Stomach (tissue), 9 donors: Measurements from ENCODE around the gene RBFOX1. TPM values are rescaled to one million over a fixed set of nuclear protein-coding genes. Genes with fewer than 3 reads are reported as not detected.

ENCODE experiments used
- DNase-seq, 2 donors: peaks; one replicate each; pipeline versions ENCODE4 v3.0.0 to v3.0.0-alpha.2; 2013 to 2019
- H3K27ac ChIP-seq, 5 donors: fragments of 200-600 bp in 4 of 5; sonication (generic) in 4 of 5; one replicate each; pipeline ENCODE4 v1.5.1; 2013 to 2019; ENCODE audit warnings: mild to moderate bottlenecking in 1 of 5, moderate library complexity in 1 of 5
- H3K27me3 ChIP-seq, 3 donors: fragments of 200-600 bp; sonication (generic); one replicate each; pipeline ENCODE4 v1.5.1; 2017 to 2019; ENCODE audit warnings: mixed run types in 1 of 3
- H3K36me3 ChIP-seq, 4 donors: fragments of 200-600 bp; sonication (generic); 1 replicate in 3 of 4; 2 replicates in 1 of 4; pipeline ENCODE4 v1.5.1; 2016 to 2019
- H3K4me1 ChIP-seq, 4 donors: fragments of 200-600 bp; sonication (generic); one replicate each; pipeline ENCODE4 v1.5.1; 2016 to 2019
- H3K4me3 ChIP-seq, 4 donors: fragments of 200-600 bp; sonication (generic) in 3 of 4; one replicate each; pipeline ENCODE4 v1.5.1; 2016 to 2019; ENCODE audit warnings: mild to moderate bottlenecking in 1 of 4
- H3K9me3 ChIP-seq, 4 donors: fragments of 200-600 bp; sonication (generic); one replicate each; pipeline ENCODE4 v1.5.1; 2016 to 2019
- CTCF ChIP-seq, 7 experiments: fragments of 450-650 bp in 4 of 7; fragments of 200-600 bp in 3 of 7; sonication (generic) in 3 of 7; IDR thresholded peaks; one replicate each; pipeline ENCODE4 v1.5.1; 2016 to 2019; ENCODE audit warnings: antibody characterized with exemption in 7 of 7, control low read depth in 2 of 7, mild to moderate bottlenecking in 1 of 7
- EP300 ChIP-seq: sonication (generic); formaldehyde crosslinking; IDR thresholded peaks from one replicate; pipeline ENCODE4 v1.6.1; 2017; ENCODE audit warnings: antibody characterized with exemption
- POLR2A ChIP-seq, 4 donors: fragments of 450-650 bp; IDR thresholded peaks; one replicate each; pipeline ENCODE4 v1.6.1; 2016; ENCODE audit warnings: antibody characterized with exemption in 4 of 4, control low read depth in 2 of 4, mild to moderate bottlenecking in 1 of 4, moderate library complexity in 1 of 4
- POLR2AphosphoS5 ChIP-seq, 3 donors: sonication (generic); formaldehyde crosslinking; IDR thresholded peaks; one replicate each; pipeline ENCODE4 v1.6.1; 2016; ENCODE audit warnings: antibody characterized with exemption in 3 of 3
- WGBS, 5 donors: extraction: QIAGEN DNeasy Blood & Tissue Kit in 3 of 5; methylation state at CpG; one replicate each; pipeline versions ENCODE4 v1.1.5 to v1.1.7; 2013 to 2018; 5-methylcytosine and 5-hydroxymethylcytosine counted together
- intact Hi-C: fragments of 100-400 bp; cut with DNase I; formaldehyde crosslinking; loops from one replicate; pipeline ENCODE4 v1.15.1; 2023; ENCODE audit warnings: low total_unique reads
- polyA plus RNA-seq, 3 donors: library from polyadenylated mRNA; stranded (reverse); fragments of 200-250 nt; gene quantifications; one replicate each; pipeline ENCODE4 v1.2.3, GENCODE V29; 2013
- total RNA-seq, 5 donors: library from RNA; depleted of rRNA; stranded (reverse); fragments of >200 nt; gene quantifications; one replicate each; pipeline versions ENCODE4 v1.1.0 to v1.2.3, GENCODE V29; 2014 to 2016
- donor health status: healthy with polysubstance abuse.
- donor health status: Bipolar disorder and iron deficiency.
- donor health status: healthy.

Gene RBFOX1
- total and polyA plus RNA-seq, 8 donors = 0.03 to 20.9 (median 0.35) TPM; not detected in 4

- TF ChIP-seq EP300 (no peak), CTCF (IDR thresholded peaks at IDR 0.05) (no peak), POLR2AphosphoS5 (IDR thresholded peaks at IDR 0.05) (no peak), POLR2A (IDR thresholded peaks at IDR 0.05) (no peak)
- Histone ChIP-seq H3K9me3 (no peaks in the 10 kb centered on the region), H3K36me3 (no peaks in the 10 kb centered on the region), H3K27ac (no peak overlapping the region), H3K27me3 (peaks cover 0 to 6% (median 0%) of the 10 kb centered on the region in 3 donors), H3K4me1 (no peaks in the 10 kb centered on the region), H3K4me3 (no peak overlapping the region)
- WGBS, 5 donors = 73 to 80% (median 78%) methylated on average over 6 of the region's 6 CpGs
- no peak for DNase-seq
- intact Hi-C loops = no loop called here
Observed at GRCh38 chr16:7521834-7522233, 189.2 kb downstream of the RBFOX1 start.

DNA sequence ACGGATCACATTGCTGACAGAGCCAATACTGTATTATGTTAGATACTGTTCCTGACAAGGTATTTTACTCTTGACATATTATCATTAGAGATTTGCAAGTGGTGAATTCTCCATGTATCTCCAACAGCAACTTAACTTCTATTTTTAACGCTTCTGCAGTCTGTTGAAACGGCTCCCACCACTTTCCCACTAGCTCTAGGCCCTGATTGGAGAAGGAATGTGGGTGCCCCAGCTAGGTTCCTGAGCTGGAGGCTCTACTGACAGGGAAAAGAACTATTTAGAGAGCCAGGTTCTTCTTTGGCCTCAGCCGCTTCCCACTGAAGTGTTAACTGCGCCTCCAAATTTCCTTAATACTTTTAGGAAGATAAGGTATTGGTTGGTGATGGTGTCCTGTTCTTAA, 191.8 kb downstream of the RBFOX1 start:
- Histone ChIP-seq H3K27me3 (peaks cover 0 to 6% (median 0%) of the 10 kb centered on the region in 3 donors), H3K36me3 (no peaks in the 10 kb centered on the region), H3K27ac (no peak overlapping the region), H3K4me1 (no peaks in the 10 kb centered on the region), H3K9me3 (no peaks in the 10 kb centered on the region), H3K4me3 (no peak overlapping the region)
- TF ChIP-seq CTCF (IDR thresholded peaks at IDR 0.05) = no peak
- TF ChIP-seq POLR2AphosphoS5 (IDR thresholded peaks at IDR 0.05) = no peak
- TF ChIP-seq EP300 = no peak
- no peak for TF ChIP-seq POLR2A (IDR thresholded peaks at IDR 0.05)
- intact Hi-C loops = no loop called here
- WGBS, 5 donors = 49 to 61% (median 60%) methylated on average over 5 of the region's 5 CpGs
- no peak for DNase-seq

DNA sequence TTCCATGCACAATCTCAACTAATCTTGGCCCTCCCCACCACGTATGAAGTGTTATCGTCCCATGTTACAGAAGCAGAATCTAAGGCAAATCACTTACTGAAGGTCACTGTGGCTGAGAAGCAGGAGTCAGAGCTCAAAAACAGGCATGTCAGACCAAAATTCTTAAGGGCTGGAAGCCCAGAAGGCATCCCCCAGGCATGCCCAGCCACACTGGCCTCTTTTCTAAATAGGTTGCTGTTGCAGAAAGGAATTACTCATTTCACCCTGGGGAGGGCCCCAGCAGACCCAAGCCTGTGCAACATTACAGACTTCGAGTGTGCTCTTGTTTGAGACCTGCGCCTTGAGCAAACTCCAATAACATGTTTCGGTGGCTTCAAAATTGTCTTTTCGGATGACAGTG, 194.1 kb downstream of the RBFOX1 start:
- H3K4me1 ChIP-seq = no peaks in the 10 kb centered on the region
- H3K4me3 ChIP-seq = no peak overlapping the region
- intact Hi-C loops = no loop called here
- 88 to 96% (median 92%) methylated on average over 6 of the region's 6 CpGs for WGBS, 5 donors
- H3K27ac ChIP-seq = no peak overlapping the region
- no peaks in the 10 kb centered on the region for H3K36me3 ChIP-seq
- peaks cover 0 to 6% (median 0%) of the 10 kb centered on the region in 3 donors for H3K27me3 ChIP-seq
- no peaks in the 10 kb centered on the region for H3K9me3 ChIP-seq
- no peak for TF ChIP-seq POLR2AphosphoS5 (IDR thresholded peaks at IDR 0.05)
- no peak for TF ChIP-seq POLR2A (IDR thresholded peaks at IDR 0.05)
- no peak for TF ChIP-seq CTCF (IDR thresholded peaks at IDR 0.05)
- no peak for TF ChIP-seq EP300
- DNase-seq = no peak

DNA sequence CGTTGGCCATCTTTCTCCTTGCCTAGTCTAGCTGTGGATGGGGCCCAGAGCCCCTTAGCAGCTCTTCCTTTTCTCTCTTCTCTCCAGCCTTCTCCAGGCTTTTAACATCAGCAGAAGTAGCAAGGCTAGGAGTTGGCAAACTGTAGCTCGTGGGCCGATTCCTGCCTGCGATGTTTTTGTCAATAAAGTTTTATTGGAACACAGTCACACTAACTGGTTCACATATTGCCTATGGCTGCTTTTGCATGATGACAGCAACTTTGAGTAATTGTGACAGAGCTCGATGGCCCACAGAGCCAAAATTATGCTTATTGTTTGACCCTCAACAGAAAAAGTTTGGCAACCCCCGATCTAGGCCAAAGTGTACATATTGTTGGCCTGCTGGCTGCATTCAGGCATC, 199.9 kb downstream of the RBFOX1 start:
- whole genome bisulfite sequencing, 5 donors = 90 to 94% (median 93%) methylated on average over 6 of the region's 6 CpGs
- H3K27ac ChIP-seq = no peak overlapping the region
- no peak for DNase-seq
- H3K9me3 ChIP-seq = no peaks in the 10 kb centered on the region
- no peaks in the 10 kb centered on the region for H3K27me3 ChIP-seq
- H3K4me3 ChIP-seq = no peak overlapping the region
- intact Hi-C loops = no loop called here
- no peaks in the 10 kb centered on the region for H3K36me3 ChIP-seq
- no peaks in the 10 kb centered on the region for H3K4me1 ChIP-seq
- no peak for TF ChIP-seq POLR2AphosphoS5 (IDR thresholded peaks at IDR 0.05)
- no peak for TF ChIP-seq CTCF (IDR thresholded peaks at IDR 0.05)
- TF ChIP-seq EP300 = no peak
- TF ChIP-seq POLR2A (IDR thresholded peaks at IDR 0.05) = no peak
